HG03432 (cell line): Measurements from ENCODE around the gene MTARC1.
A peak's percentile ranks its signal among the peaks of the same experiment; 100 is the strongest.

ENCODE experiments used
- ATAC-seq: cut with Tn5 transposase; IDR thresholded peaks from one replicate; pipeline ENCODE4 v1.9.1; 2021; ENCODE audit warnings: mild to moderate bottlenecking, moderate library complexity; ENCODE audit not compliant: unreplicated experiment

Gene MTARC1

DNA sequence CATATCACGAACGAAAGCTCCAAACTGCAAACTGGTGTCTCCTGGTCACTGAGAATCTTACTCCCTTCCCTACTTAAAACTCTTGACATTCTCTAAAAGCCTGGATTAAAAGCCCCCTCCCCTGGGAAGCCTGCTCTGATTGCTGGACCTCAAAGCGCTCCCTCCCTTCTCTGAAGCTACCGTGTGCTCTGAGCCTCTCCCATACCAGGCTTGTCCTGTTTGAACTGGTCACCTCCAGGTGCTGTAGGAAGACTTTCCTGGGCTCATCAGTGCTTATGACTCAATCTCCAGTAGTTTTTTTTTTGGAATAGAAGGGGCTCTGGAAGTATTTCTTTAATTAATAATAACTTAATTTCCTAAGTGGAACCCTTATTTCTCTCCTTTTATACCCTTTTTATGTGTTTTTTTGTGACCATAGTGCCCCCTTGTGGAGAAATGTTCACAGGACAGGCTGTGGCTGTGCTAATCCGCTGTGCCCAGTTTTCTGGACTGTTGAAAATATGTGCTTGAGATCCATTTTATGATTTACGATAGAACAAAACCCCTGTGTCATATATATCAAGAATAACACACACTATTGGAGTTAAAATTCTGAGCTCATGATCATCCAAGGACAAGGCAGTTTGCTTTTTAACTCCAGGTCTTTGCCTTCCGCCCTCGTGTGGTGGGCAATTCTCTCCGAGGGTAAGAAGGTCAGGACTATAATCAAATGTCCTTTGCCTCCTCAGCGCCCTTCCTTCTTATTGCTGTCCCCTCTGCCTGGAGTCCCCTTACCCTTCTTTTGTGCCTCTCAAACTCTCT, 16.9 kb downstream of the MTARC1 start:
- peak; percentile 65 for ATAC-seq

DNA sequence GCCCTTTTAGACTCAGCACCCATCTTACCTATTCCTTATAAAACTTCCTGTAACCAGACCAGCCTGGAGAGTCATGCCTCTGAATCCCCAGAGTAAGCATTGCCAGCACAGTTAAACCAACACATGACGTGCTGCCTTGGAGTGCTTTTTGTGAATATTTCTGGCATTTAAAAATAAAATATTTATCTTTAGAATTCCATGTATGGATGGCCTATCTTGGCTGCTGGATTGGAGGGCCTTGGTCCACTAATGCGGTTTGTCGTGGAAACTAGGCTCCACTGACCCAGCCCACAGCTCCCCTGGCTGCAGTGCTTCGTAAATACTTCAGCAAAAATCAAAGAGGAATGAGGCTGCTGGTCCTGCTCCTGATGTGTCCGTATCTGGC, 17.5 kb downstream of the MTARC1 start:
- no peak for ATAC-seq

DNA sequence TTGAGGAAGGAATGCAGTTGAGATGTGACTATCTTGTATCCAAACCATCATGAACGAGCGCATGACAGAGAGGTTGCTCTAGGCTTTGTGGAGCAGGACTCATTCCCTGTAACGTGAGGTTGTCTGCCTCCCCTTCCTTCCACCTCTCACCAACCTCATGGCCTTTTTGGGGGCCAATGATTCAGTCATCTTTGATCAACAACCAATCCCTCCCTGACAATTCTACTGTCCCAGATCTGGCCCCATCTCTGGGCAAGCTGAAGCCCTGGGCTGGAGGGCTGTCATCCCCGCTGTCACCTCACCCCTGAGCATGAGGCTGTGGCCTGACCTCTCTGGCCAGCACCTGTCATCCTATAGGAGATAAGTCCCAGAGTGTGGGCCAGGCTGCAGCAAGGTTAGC, 19.7 kb downstream of the MTARC1 start:
- no peak for ATAC-seq

DNA sequence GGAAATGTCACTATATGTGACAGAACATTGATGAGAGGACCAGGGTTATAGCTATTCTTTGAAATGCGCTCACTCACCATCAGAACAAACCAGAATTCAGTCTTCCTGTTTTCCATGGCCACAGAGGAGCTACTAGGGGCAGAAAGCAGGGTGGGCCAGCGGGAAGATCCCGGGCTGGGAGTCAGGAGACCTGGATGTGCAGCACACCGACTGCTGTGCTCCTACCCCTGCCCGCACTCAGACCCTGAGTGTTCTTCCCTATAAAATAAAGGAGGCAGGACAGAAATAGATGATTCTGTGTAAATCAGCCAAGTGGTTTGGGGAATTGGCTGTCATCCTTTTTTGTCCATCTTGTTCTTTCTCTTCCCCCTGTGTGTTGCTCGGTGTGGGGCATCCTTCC, 21.0 kb downstream of the MTARC1 start:
- ATAC-seq, result no peak

DNA sequence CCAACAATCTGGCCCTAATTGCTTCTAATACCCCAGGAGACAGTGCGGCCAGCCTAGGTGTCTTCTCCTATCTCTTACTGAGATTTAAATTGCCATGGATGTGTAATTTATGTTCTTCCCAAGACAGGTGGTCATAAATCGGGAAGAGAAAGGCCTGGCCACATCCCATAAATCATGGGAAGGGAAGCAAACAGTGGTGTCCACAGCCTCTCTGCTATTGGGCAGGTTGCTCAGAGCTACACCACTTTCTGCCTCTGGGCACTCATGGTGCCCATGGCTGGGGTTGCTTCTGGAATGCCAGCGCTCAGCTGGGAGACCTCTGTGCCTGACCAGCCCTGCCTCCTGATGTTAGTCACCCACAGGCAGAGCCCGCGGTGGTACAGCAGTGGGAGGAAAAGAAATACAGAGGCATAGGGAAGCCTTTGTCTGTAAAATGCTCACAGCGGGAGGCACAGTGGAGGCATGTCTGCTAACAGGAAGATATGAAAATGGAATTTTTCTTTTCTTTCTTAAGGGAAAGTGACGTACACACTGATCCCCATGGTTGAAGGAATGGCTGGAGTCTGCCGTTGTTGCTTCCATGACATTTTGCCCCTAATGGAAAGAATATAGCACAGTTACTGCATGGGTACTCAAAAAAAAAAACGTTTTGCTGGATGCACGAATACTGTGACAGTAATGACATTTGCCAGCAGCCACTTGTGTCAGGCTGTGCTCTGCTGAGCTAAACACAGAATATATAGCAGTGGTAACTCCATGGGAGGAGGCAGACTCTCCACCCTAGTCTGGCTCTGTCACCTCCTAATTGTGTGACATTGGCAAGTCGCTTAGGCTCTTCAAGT, 21.9 kb downstream of the MTARC1 start:
- no peak for ATAC-seq

DNA sequence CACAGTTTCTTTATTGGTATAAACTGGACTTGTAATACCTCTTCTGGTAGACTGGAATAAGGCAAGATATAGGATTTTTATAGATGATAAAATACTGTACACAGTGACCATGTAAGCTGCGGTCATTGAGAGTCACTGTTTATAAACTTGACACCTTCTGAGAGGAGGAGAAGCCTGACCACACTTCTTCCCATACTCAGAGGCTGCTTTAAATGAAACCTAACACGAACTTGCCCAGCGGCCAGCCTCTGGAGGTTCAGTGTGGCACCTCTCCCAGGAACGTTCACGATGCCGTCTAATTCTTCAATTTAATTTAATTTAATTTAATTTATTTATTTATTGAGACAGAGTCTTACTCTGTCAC, 22.5 kb downstream of the MTARC1 start:
- no peak for ATAC-seq

DNA sequence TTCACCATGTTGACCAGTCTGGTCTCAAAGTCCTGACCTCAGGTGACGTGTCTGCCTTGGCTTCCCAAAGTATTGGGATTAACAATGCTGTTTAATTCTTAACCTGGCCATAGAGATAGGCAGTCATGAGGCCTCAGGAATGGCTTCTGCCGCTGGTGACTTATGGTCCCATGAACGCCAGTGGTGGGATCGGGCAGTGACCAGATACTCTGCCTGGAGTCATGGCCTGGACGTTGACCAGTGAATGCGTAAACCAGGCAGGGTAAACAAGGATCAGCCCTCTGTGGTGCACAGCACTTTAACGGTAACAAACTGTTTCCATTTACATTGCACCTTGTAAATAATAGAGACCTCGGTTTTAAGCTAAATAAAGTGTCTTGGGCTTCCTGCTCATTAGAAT, 23.0 kb downstream of the MTARC1 start:
- peak; percentile 14 for ATAC-seq

DNA sequence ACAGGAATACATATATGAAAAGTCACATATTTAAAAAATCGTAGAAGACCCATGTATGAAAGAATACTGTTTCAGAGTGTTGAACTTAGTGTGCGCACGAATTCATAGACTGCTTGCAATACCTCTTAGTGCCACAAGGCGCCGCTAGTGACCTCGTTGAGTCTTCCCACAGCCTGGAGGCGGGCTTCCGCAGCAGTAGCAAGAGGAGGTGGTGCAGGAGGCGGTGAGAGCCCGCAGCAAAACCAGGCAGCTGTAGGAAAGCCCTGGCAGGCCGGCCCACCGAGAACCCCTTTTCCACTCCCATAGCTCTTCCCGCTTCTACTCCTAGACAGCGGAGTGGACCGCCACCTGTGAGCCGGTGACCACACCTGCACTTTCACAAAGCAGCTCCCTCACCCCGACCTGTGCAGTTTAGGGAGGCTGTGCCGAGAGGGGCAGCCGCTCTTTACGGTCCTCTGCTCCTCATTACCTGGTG, 23.5 kb downstream of the MTARC1 start:
- peak; percentile 94 for ATAC-seq

DNA sequence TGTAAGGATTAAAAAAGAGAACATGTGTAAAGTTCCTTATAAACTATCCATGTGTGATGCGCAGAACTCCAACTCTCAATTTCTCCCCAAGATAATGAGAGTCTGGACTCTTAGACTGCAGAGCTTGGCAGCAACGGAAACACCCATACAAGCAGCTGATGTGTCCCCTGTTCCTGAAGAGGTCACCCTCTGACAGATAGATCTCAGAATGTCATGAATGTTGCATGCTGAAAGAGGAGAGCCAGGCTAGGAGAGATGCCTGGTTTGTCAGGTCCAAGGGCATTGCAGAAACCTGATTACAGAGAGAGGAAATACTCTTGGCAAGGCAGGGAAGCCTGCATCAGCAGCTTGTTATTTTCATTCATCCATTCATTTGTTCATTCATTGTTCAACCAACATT, 24.2 kb downstream of the MTARC1 start:
- no peak for ATAC-seq

DNA sequence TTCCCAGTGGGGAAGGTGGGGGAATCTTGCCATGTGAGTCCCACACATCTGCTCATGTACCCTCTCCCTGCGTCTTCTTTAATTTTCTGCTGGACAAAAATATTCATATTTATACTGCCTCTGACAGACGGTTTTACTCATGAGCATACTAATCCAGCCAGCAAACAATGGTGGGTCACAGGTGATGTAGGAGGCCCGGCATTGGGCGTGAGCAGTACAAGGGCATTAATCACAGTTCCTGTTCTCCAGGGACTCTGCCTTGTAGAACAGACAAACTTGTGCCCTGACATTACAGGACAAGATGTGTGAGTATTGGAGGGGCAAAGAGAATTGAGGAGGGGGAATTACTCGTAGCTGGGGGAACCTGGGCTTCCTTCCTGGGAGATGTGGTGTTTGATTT, 25.0 kb downstream of the MTARC1 start:
- no peak for ATAC-seq

DNA sequence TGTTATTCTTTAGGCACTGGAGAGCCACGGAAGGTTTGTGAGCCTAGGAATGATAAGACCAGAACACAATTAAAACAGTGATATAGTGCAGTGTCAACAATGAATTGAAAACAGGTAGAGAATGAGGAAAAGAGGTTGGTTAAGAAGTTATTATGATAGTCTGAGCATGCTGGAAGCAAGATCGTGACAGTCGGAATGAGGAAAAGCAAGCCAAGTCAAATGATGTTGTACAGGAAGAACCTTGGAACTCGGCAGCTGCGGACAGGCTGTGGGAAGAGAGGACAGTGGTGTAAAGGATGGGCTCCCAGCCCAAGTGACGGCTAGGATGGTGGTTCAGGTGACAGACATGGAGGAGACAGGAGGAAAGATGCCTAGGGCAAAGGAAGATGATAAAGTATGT, 25.6 kb downstream of the MTARC1 start:
- ATAC-seq, result no peak

DNA sequence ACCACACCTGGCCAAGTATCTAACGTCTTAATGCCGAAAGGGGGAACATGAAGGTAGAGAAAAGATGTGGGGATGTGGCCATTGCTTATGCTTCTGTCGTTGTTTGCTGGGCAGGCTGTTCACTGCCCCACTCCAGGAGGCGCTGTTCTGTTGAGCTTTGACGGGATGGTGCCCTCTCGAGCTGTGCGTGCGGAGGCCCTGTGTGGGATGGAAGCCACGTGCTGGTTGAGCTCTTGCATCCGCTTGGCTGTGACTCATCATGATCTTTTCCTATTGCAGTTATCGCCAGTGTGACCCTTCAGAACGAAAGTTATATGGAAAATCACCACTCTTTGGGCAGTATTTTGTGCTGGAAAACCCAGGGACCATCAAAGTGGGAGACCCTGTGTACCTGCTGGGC, 26.3 kb downstream of the MTARC1 start:
- ATAC-seq, result no peak

DNA sequence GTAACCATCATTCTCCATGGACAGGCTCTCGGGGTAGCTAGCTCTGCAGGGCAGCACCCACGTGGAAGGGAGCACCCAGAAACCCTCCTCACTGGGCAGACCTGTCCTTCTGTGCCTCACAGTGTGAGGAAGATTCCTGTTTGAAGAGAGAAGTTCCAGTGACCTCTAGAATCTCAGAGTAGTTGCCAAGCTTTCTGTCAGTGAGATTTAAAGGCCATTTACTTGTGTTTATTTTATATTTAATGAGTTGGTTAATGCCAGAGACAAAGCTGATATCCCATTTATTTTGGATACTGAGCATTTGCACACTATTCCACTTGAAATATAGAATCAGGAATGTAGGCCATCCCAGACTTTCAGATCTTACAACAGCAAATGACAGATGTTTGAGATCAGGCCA, 28.7 kb downstream of the MTARC1 start:
- ATAC-seq, result no peak

DNA sequence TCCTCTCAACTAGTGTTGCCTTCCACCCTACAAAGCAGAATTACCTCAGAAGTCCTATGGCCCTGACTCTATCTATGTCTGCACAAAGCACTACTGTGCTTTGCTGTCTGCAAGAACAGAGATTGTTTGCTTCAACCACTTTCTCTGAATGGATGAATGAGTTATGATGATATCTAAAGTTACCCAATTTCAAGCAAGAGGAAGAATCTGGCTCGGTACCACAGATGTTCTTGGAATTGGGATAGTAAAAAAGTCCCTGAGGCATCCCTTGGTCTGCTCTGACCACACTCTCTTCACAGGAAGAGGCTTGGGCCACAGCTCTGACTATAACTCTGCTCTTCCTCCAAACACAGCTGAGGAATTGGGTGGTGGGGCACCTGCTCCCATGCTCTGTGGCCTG, 31.2 kb downstream of the MTARC1 start:
- no peak for ATAC-seq

DNA sequence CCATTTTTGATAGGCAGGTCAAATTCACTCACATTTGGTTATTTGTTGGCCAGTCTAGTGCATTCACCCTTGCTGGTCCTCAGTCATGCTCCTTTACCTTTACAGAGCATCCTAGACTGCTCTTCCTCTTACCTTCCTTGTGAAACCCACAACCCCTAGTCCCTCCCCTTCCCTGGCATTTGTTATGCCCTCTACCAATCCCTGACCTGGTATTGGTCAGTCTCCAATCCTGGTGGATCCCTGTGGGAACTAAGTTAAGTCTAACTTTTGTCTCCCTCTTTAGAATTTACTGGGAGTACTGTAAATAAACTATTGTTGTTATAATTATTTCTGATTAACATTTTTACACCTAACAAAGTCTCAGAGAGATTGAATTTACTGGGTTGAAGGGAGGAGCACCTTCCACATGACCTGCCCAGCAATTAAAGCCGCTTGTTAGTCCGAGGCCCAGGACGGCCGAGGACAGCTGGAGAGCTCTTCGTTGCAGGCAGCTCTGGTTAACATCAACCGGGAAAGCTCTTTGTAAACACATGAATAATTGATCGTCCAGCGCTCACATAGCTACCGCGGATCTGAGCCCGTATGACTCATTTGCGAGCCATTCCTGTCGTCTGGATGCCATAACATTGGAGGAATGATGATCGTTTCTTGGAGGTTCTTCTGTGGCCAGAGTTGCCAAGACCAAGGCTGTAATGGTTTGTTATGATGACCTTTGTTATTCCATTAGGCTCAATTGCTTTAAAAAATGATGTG, 31.9 kb downstream of the MTARC1 start:
- ATAC-seq, result no peak

DNA sequence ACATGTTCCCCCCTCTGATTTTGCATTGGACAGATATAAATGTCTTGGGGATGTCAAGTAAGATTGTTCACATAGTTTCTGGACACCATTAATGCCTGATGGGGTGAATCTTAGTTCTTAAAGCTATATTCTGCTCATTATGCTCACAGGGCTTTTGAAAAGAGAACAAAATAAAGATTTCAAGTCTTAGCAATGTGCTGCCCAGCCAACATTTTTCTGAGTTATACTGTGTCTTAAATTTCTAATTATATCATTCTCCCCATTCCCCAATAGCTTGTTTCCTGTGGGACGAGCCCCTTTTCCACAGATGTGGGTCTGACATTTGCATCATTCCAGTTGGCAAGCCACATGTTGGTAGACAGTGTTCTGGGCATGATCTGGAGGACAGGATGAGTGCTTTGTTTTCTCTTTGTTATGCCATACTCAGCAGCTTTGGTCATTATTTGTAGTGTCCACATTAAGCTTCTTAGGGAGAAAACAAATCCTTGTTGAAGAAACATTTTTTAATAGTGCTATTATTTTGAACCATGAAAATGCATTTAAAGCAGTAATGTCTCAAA, 32.8 kb downstream of the MTARC1 start:
- no peak for ATAC-seq

DNA sequence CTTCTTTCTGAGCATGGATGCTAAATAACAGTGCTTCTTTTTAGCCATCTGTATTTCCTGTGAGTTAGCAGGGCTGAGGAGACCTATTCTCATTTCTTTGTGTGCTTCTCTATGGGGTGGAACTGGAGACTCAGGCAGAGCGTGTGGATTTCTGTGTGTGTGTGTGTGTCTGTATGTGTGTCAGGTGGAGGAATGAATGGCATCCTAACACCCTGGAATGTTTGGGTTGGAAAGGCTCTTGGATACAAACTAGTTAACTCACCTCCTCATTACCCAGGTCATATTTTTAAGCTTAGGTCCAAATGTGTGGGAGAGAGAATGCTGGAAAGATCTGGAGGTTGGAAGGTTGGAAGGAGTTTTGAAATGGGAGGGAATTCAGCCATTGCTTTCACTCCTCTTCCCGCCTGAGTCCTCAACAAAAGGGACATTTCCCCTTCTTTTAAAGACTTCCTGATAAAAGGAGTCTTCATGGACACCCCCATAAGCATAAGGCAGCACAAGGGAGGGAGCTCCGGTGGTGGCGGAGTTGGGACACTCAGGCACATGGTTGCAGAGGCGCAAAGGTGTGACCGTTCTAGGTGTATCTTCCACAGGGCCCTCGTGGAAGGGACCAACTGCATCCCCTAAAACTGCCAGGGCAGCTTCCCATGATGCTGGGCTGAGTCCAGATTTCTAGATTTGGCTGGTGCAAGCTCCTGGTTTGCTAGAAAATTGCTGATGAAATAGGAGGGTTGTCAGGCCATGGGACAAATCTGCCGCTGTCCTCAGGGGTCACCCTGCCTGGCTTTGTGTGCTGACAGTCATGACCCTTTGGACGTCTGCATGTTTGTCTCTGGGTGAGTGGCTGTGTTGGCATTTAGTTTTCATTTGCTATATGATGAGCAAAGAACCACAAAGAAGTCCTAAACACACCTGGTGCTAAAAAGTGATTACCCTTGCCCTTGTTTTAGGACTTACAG, 37.6 kb downstream of the MTARC1 start:
- no peak for ATAC-seq

DNA sequence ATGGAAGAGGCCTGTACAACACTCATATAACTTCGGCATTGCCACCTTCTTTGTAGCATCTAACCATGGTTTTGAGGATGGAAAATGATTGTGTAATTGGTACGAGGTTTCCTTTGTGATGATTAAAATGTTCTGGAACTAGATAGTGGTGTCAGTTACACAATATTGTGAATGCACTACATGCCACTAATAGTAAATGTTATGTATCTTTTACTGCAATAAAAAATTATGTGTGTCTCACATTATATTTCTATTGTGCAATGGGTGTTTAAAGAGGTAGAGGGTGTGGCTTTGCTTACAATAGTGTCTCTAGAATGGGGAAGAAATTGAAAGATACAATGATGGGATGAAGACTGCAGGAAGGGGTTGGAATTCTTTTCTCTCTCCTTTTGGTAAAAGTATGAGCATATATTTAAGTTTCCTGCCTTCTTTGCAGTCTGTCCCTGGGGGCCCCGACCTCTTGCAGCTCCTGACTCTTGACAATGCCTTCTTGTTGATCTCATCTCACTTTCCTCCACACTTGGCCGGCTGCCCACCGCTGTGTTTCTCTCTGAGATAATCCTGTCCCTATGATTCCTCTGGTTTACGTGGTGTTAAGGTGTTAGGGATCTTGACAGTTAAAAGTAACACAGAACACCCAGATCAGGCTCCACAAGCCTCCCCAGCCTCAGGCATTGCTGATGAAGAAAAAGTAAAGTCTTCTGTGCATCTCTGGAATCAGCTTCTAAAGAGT, 39.3 kb downstream of the MTARC1 start:
- no peak for ATAC-seq

DNA sequence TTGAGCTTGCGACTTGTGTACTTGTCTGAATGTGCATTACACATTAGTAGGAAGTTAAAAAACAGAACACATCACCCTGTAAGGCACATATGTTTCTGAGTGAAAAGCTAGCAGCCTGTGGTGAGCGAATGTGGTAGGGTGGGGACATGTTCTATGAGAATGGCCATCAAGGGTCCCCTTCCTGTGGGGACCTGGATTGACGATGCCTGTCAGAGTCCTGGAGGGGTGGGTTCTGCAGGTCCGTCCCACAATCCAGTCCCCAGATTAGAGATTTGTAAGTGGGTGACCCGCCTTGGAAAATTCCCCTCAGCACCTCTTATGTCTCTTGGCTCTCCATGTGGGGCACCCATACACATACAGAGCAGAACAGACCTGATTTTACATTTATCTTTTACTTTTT, 40.0 kb downstream of the MTARC1 start:
- no peak for ATAC-seq
